HG02938 (cell line): ENCODE data around the gene SNRPB2.

Experiments
- ATAC-seq: cut with Tn5 transposase; IDR thresholded peaks from one replicate; pipeline ENCODE4 v1.9.1; 2021; ENCODE audit warnings: mild to moderate bottlenecking, moderate library complexity; ENCODE audit not compliant: unreplicated experiment

SNRPB2 gene

GRCh38 chr20:16785226-16785625, 55.4 kb downstream of the SNRPB2 start:
- ATAC-seq, result no peak
